Measurements from ENCODE around the gene DISP3. TPM values are rescaled to one million over a fixed set of nuclear protein-coding genes. Genes with fewer than 3 reads are reported as not detected.

DISP3 gene
- total RNA-seq, 1 experiment from 2014 or later = 2.3 TPM

DNA sequence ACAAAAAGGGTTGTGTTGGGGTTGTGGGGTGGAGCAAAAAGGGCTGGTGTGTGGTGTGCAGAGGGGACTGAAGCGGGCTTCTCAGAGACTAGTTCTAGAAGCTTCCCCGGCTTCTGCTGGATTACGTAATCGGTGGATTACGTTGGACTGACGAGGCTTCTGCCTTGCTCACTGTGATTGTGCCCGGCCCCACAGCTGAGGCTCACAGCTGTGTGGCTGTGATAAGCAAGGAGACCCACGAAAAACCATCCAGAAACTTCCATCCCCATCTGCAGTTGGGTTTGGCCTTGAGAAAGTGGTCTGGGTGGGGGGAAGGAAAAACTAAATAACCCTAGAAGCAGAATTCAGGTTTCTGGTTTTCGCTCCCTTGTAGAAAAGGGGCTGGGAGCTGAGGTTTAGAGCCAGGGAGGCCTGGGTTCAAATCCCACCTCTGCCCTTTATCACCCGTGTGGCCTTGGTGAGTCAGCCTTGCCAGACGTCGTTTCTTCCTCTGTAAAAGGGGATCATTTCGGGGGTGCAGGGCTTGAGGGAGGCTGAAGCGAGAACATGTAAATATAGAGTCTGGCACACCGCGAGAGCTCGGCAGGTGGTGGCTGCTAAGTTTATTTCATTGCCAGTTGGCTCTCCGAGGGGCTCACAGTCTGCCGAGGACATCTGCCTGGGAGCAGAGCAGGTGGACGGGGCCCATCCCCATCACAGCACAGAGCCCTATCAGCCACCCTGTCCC lies 30.4 kb upstream of the DISP3 start (continued):
- no peak for TF ChIP-seq TCF7L2 (IDR thresholded peaks at IDR 0.05; ENCODE audit: borderline replicate concordance, extremely low read depth, insufficient read depth, insufficient read length)

DNA sequence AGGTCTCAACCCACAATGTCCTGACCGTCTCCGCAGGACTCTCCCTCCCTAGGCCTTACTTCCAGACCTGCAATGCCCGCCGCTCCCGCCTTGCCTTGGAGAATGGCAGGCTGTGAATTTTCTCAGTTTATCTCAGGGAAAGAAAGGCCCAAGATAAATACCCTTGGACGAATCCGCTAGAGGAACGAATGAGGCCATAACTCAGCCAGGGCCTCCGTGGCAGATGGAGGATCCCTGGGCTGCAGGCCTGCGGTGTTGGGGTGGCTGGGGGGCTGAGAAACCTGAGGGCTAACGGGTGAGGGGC lies 29.9 kb upstream of the DISP3 start:
- Histone ChIP-seq H2AFZ (ENCODE audit: low read depth, low read length, poor library complexity, severe bottlenecking) (no peak overlapping the region), H3K4me2 (ENCODE audit: low read length) (no peak overlapping the region), H3K36me3 (ENCODE audit: control insufficient read depth in 1 of 2, insufficient read depth in 2 of 2, low read length in 2 of 2) (no peaks in the 10 kb centered on the region), H3K27ac (ENCODE audit: low read depth, low read length) (no peak overlapping the region), H3K4me1 (ENCODE audit: control insufficient read depth in 1 of 2, insufficient read depth in 2 of 2, low read length in 2 of 2) (no peaks in the 10 kb centered on the region), H3K79me2 (ENCODE audit: insufficient read depth, low read length) (no peaks in the 10 kb centered on the region), H3K9me3 (ENCODE audit: control insufficient read depth in 1 of 2, insufficient read depth in 1 of 2, low read depth in 1 of 2, low read length in 2 of 2) (no peaks in the 10 kb centered on the region), H3K4me3 (replicated peaks in 1 of 2; ENCODE audit: low read depth in 1 of 2, low read length in 2 of 2) (no peak overlapping the region), H3K9me2 (ENCODE audit: insufficient read depth) (no peaks in the 10 kb centered on the region), H4K20me1 (ENCODE audit: insufficient read depth) (no peaks in the 10 kb centered on the region), H3K9ac (ENCODE audit: low read length) (no peak overlapping the region), H3K27me3 (ENCODE audit: insufficient read depth, low read length) (peaks cover 15% of the 10 kb centered on the region)
- ATAC-seq (no peak), DNase-seq (ENCODE audit: low read depth, low spot score) (no peak)
- ChIA-PET RAD21 (ENCODE audit: low non-redundant PET in 1 of 2, low total read pairs in 2 of 2, uncharacterized antibody in 2 of 2, unreplicated experiment in 2 of 2) (no interaction called here), POLR2A (no interaction called here), CTCF (no interaction called here)
- TF ChIP-seq JUND (IDR thresholded peaks at IDR 0.05) (no peak), CBX3 (IDR thresholded peaks at IDR 0.05; ENCODE audit: low read depth) (no peak), ZNF274 (IDR thresholded peaks at IDR 0.05; ENCODE audit: low read depth, low read length) (no peak), TCF7L2 (IDR thresholded peaks at IDR 0.05; ENCODE audit: borderline replicate concordance, extremely low read depth, insufficient read depth, insufficient read length) (no peak), SP1 (IDR thresholded peaks at IDR 0.05; ENCODE audit: low read depth) (no peak), ZFX (IDR thresholded peaks at IDR 0.05) (no peak), EZH2 (IDR thresholded peaks at IDR 0.05) (no peak)
- TF ChIP-seq, protein P1, sequence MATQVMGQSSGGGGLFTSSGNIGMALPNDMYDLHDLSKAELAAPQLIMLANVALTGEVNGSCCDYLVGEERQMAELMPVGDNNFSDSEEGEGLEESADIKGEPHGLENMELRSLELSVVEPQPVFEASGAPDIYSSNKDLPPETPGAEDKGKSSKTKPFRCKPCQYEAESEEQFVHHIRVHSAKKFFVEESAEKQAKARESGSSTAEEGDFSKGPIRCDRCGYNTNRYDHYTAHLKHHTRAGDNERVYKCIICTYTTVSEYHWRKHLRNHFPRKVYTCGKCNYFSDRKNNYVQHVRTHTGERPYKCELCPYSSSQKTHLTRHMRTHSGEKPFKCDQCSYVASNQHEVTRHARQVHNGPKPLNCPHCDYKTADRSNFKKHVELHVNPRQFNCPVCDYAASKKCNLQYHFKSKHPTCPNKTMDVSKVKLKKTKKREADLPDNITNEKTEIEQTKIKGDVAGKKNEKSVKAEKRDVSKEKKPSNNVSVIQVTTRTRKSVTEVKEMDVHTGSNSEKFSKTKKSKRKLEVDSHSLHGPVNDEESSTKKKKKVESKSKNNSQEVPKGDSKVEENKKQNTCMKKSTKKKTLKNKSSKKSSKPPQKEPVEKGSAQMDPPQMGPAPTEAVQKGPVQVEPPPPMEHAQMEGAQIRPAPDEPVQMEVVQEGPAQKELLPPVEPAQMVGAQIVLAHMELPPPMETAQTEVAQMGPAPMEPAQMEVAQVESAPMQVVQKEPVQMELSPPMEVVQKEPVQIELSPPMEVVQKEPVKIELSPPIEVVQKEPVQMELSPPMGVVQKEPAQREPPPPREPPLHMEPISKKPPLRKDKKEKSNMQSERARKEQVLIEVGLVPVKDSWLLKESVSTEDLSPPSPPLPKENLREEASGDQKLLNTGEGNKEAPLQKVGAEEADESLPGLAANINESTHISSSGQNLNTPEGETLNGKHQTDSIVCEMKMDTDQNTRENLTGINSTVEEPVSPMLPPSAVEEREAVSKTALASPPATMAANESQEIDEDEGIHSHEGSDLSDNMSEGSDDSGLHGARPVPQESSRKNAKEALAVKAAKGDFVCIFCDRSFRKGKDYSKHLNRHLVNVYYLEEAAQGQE (IDR thresholded peaks at IDR 0.05; ENCODE audit: low read depth) = no peak
- intact Hi-C loops (cut with micrococcal nuclease) = no loop called here
- no TSS peak for BruUV-seq (replicated peaks)

Data from HCT116 (cell line).